DOHH2 (cell line): Measurements from ENCODE around the gene CDH12.

Experiments
- CTCF ChIP-seq: fragments of 200-600 bp; sonication (generic); IDR thresholded peaks from one replicate; pipeline ENCODE4 v1.5.1; 2014; ENCODE audit warnings: antibody characterized with exemption, mild to moderate bottlenecking, low read depth, low read length; ENCODE audit not compliant: poor library complexity, severe bottlenecking
- EZH2phosphoT487 ChIP-seq: fragments of 200-600 bp; sonication (generic); IDR thresholded peaks from 2 replicates; pipeline ENCODE4 v1.6.1; 2017; ENCODE audit warnings: borderline replicate concordance, mild to moderate bottlenecking, antibody characterized with exemption, low read length, moderate library complexity, mixed read lengths

DNA sequence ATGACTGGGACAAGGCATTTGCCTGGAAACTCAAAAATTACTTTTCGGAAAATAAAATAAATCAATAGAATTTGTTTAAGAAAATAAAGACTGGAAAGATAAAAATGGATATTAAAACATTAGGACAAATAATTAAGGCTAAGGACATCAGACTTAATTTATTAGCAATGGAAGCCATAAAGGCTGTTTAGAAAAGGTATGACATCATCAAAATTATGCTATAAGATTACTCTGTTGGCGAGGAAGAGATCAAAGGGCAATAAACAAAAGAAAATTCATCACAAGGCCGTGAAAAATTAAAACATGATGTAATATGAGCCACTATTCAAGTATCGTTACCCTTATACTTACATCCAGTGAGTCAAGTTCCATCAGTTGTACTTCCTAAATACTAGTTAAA is 2.7 kb upstream of the CDH12 start:
- TF ChIP-seq CTCF (no peak), EZH2phosphoT487 (no peak)
